Activated CD8-positive, alpha-beta memory T cell treated with anti-CD3 and anti-CD28 coated beads, Interleukin-2, amount 10 ng/mL, durations not matched to agents 7 days and 5 days (primary cell): Measurements from ENCODE around the gene PRL. TPM values are rescaled to one million over a fixed set of nuclear protein-coding genes. Genes with fewer than 3 reads are reported as not detected.

Source experiments
- ATAC-seq: fragments of 150-1000 bp; cut with Tn5 transposase; one replicate; pipeline ENCODE4 v1.10.0; 2021; ENCODE audit warnings: moderate library complexity
- CTCF ChIA-PET: fragments of 350-600 bp; sonication (Branson Sonifier 250); formaldehyde crosslinking; loops from one replicate; lab custom pipeline; 2021; ENCODE audit warnings: antibody characterized with exemption; lab: Charles Lee
- DNase-seq: peaks from one replicate; pipeline ENCODE4 v3.0.0-alpha.2; 2020
- H3K27ac Mint-ChIP-seq: one replicate; pipeline ENCODE4 v1.8.0; 2021; ENCODE audit warnings: mild to moderate bottlenecking, mixed read lengths
- H3K27me3 Mint-ChIP-seq: one replicate; pipeline ENCODE4 v1.8.0; 2021; ENCODE audit warnings: mixed read lengths
- H3K36me3 Mint-ChIP-seq: one replicate; pipeline ENCODE4 v1.8.0; 2021; ENCODE audit warnings: mild to moderate bottlenecking, mixed read lengths
- H3K4me1 Mint-ChIP-seq: one replicate; pipeline ENCODE4 v1.8.0; 2021; ENCODE audit warnings: mixed read lengths
- H3K4me3 Mint-ChIP-seq: one replicate; pipeline ENCODE4 v1.8.0; 2021; ENCODE audit warnings: mild to moderate bottlenecking, moderate library complexity, mixed read lengths
- H3K9me3 Mint-ChIP-seq: one replicate; pipeline ENCODE4 v1.8.0; 2022; ENCODE audit warnings: low read depth, mixed read lengths
- total RNA-seq, 2 experiments: library from RNA; stranded (reverse); gene quantifications; one replicate each; pipeline ENCODE4 v1.2.3, GENCODE V29; 2021

Gene PRL
- total RNA-seq, 2 experiments from 2014 or later: not detected

GRCh38 chr6:22281341-22282085, 15.3 kb downstream of the PRL start:
- no peak overlapping the region for H3K4me3 Mint-ChIP-seq
- CTCF ChIA-PET: no interaction called here
- H3K9me3 Mint-ChIP-seq: peaks cover 10% of the 10 kb centered on the region
- H3K36me3 Mint-ChIP-seq: no peaks in the 10 kb centered on the region
- H3K27ac Mint-ChIP-seq: no peak overlapping the region
- ATAC-seq (no peak), DNase-seq (no peak)
- no peaks in the 10 kb centered on the region for H3K27me3 Mint-ChIP-seq
- H3K4me1 Mint-ChIP-seq: no peaks in the 10 kb centered on the region

GRCh38 chr6:22279427-22279826, 17.4 kb downstream of the PRL start:
- Mint-ChIP-seq H3K27me3 (no peaks in the 10 kb centered on the region), H3K4me3 (no peak overlapping the region), H3K4me1 (no peaks in the 10 kb centered on the region), H3K27ac (no peak overlapping the region), H3K9me3 (peaks cover 7% of the 10 kb centered on the region), H3K36me3 (no peaks in the 10 kb centered on the region)
- DNase-seq (no peak), ATAC-seq (no peak)
- CTCF ChIA-PET: no interaction called here

- no peak for ATAC-seq
- H3K4me3 Mint-ChIP-seq: no peak overlapping the region
- CTCF ChIA-PET: no interaction called here
Observed at GRCh38 chr6:22271081-22271480, 25.8 kb downstream of the PRL start.

GRCh38 chr6:22263748-22264147, 33.1 kb downstream of the PRL start:
- H3K4me3 Mint-ChIP-seq: no peak overlapping the region
- no peaks in the 10 kb centered on the region for H3K9me3 Mint-ChIP-seq
- no peak for ATAC-seq
- H3K27ac Mint-ChIP-seq: no peak overlapping the region
- DNase-seq: no peak
- CTCF ChIA-PET: no interaction called here
- H3K27me3 Mint-ChIP-seq: no peaks in the 10 kb centered on the region
- no peaks in the 10 kb centered on the region for H3K4me1 Mint-ChIP-seq
- H3K36me3 Mint-ChIP-seq: no peaks in the 10 kb centered on the region

More at GRCh38 chr6:22271081-22271480, 25.8 kb downstream of the PRL start:
- no peaks in the 10 kb centered on the region for H3K4me1 Mint-ChIP-seq
- no peaks in the 10 kb centered on the region for H3K9me3 Mint-ChIP-seq
- DNase-seq: no peak
- no peaks in the 10 kb centered on the region for H3K27me3 Mint-ChIP-seq
- H3K36me3 Mint-ChIP-seq: no peaks in the 10 kb centered on the region
- H3K27ac Mint-ChIP-seq: no peak overlapping the region

GRCh38 chr6:22254886-22255285, 42.0 kb downstream of the PRL start:
- Mint-ChIP-seq H3K4me1 (no peaks in the 10 kb centered on the region), H3K27ac (no peak overlapping the region), H3K9me3 (no peaks in the 10 kb centered on the region), H3K4me3 (no peak overlapping the region), H3K27me3 (no peaks in the 10 kb centered on the region), H3K36me3 (no peaks in the 10 kb centered on the region)
- CTCF ChIA-PET: no interaction called here
- ATAC-seq (no peak), DNase-seq (no peak)

- no peaks in the 10 kb centered on the region for H3K4me1 Mint-ChIP-seq
- CTCF ChIA-PET: no interaction called here
- no peak for DNase-seq
- H3K27me3 Mint-ChIP-seq: no peaks in the 10 kb centered on the region
- no peak for ATAC-seq
- H3K9me3 Mint-ChIP-seq: no peaks in the 10 kb centered on the region
- H3K36me3 Mint-ChIP-seq: no peaks in the 10 kb centered on the region
- H3K27ac Mint-ChIP-seq: no peak overlapping the region
- H3K4me3 Mint-ChIP-seq: no peak overlapping the region
Observed at GRCh38 chr6:22253955-22254655, 42.7 kb downstream of the PRL start.

GRCh38 chr6:22251348-22251747, 45.5 kb downstream of the PRL start:
- H3K4me3 Mint-ChIP-seq: no peak overlapping the region
- H3K4me1 Mint-ChIP-seq: no peaks in the 10 kb centered on the region
- no peak for ATAC-seq
- H3K27ac Mint-ChIP-seq: no peak overlapping the region
- no peak for DNase-seq
- no peaks in the 10 kb centered on the region for H3K27me3 Mint-ChIP-seq
- CTCF ChIA-PET: no interaction called here
- peaks cover 2% of the 10 kb centered on the region for H3K9me3 Mint-ChIP-seq
- no peaks in the 10 kb centered on the region for H3K36me3 Mint-ChIP-seq

- CTCF ChIA-PET: no interaction called here
- ATAC-seq: no peak
Observed at GRCh38 chr6:22250486-22250885, 46.4 kb downstream of the PRL start.

GRCh38 chr6:22249711-22250350, 47.0 kb downstream of the PRL start:
- DNase-seq: no peak
- Mint-ChIP-seq H3K9me3 (peaks cover 2% of the 10 kb centered on the region), H3K4me1 (no peaks in the 10 kb centered on the region), H3K27ac (no peak overlapping the region), H3K4me3 (no peak overlapping the region), H3K27me3 (no peaks in the 10 kb centered on the region), H3K36me3 (no peaks in the 10 kb centered on the region)
- no peak for ATAC-seq
- CTCF ChIA-PET: no interaction called here

More at GRCh38 chr6:22250486-22250885, 46.4 kb downstream of the PRL start:
- H3K9me3 Mint-ChIP-seq: peaks cover 2% of the 10 kb centered on the region
- no peak overlapping the region for H3K27ac Mint-ChIP-seq
- no peak overlapping the region for H3K4me3 Mint-ChIP-seq
- H3K4me1 Mint-ChIP-seq: no peaks in the 10 kb centered on the region
- no peaks in the 10 kb centered on the region for H3K27me3 Mint-ChIP-seq
- H3K36me3 Mint-ChIP-seq: no peaks in the 10 kb centered on the region
- DNase-seq: no peak

GRCh38 chr6:22248513-22249308, 48.1 kb downstream of the PRL start:
- no peaks in the 10 kb centered on the region for H3K36me3 Mint-ChIP-seq
- H3K9me3 Mint-ChIP-seq: peaks cover 2% of the 10 kb centered on the region
- ATAC-seq (no peak), DNase-seq (no peak)
- no peak overlapping the region for H3K27ac Mint-ChIP-seq
- no peak overlapping the region for H3K4me3 Mint-ChIP-seq
- H3K27me3 Mint-ChIP-seq: no peaks in the 10 kb centered on the region
- H3K4me1 Mint-ChIP-seq: no peaks in the 10 kb centered on the region
- CTCF ChIA-PET: no interaction called here

- CTCF ChIA-PET: no interaction called here
- H3K36me3 Mint-ChIP-seq: no peaks in the 10 kb centered on the region
- no peak overlapping the region for H3K4me3 Mint-ChIP-seq
- H3K27me3 Mint-ChIP-seq: no peaks in the 10 kb centered on the region
- no peak for ATAC-seq
- no peak for DNase-seq
- no peaks in the 10 kb centered on the region for H3K4me1 Mint-ChIP-seq
- peaks cover 2% of the 10 kb centered on the region for H3K9me3 Mint-ChIP-seq
- H3K27ac Mint-ChIP-seq: no peak overlapping the region
Observed at GRCh38 chr6:22247916-22248482, 48.8 kb downstream of the PRL start.

- no peaks in the 10 kb centered on the region for H3K4me1 Mint-ChIP-seq
- ATAC-seq (no peak), DNase-seq (no peak)
- no peaks in the 10 kb centered on the region for H3K27me3 Mint-ChIP-seq
- no peak overlapping the region for H3K27ac Mint-ChIP-seq
- no peaks in the 10 kb centered on the region for H3K36me3 Mint-ChIP-seq
- CTCF ChIA-PET: no interaction called here
- peaks cover 12% of the 10 kb centered on the region for H3K9me3 Mint-ChIP-seq
- H3K4me3 Mint-ChIP-seq: no peak overlapping the region
Observed at GRCh38 chr6:22240025-22240424, 56.8 kb downstream of the PRL start.

- Mint-ChIP-seq H3K9me3 (peaks cover 12% of the 10 kb centered on the region), H3K27me3 (no peaks in the 10 kb centered on the region), H3K4me1 (no peaks in the 10 kb centered on the region), H3K36me3 (no peaks in the 10 kb centered on the region), H3K27ac (no peak overlapping the region), H3K4me3 (no peak overlapping the region)
- DNase-seq (no peak), ATAC-seq (no peak)
- CTCF ChIA-PET: no interaction called here
Observed at GRCh38 chr6:22239261-22239921, 57.4 kb downstream of the PRL start.
